Left ventricle myocardium inferior (tissue), 1 donor: ENCODE measurements around the gene DYSF. TPM values are rescaled to one million over a fixed set of nuclear protein-coding genes. Genes with fewer than 3 reads are reported as not detected.

Experiments
- DNase-seq: peaks from one replicate; pipeline ENCODE4 v3.0.0-alpha.2; 2020
- H3K27ac ChIP-seq: fragments of 200-600 bp; replicated peaks from 2 replicates; pipeline ENCODE4 v1.8.0; 2021
- H3K27me3 ChIP-seq: fragments of 200-600 bp; 2 replicates; pipeline ENCODE4 v1.8.0; 2021; ENCODE audit warnings: low read depth
- H3K36me3 ChIP-seq: fragments of 200-600 bp; 2 replicates; pipeline ENCODE4 v1.8.0; 2021
- H3K4me1 ChIP-seq: fragments of 200-600 bp; 2 replicates; pipeline ENCODE4 v1.8.0; 2021
- H3K4me3 ChIP-seq: fragments of 200-600 bp; 2 replicates; pipeline ENCODE4 v1.8.0; 2021; ENCODE audit warnings: mild to moderate bottlenecking, moderate library complexity
- H3K9me3 ChIP-seq: fragments of 200-600 bp; replicated peaks from 2 replicates; pipeline ENCODE4 v1.8.0; 2021
- intact Hi-C: fragments of 100-400 bp; cut with micrococcal nuclease; formaldehyde crosslinking; loops from one replicate; pipeline ENCODE4 v1.11.0; 2022
- total RNA-seq: library from RNA; stranded (reverse); fragmentation: NEBNext Ultra II Directional; extraction: Animal tissue kit (Norgen Biotek cat#: 25700); gene quantifications from one replicate; pipeline ENCODE4 v1.2.1, GENCODE V29; 2021
- TF ChIP-seq, protein P1 (sequence below): fragments of 200-600 bp; IDR thresholded peaks from 2 replicates; pipeline ENCODE4 v1.8.0; 2021; ENCODE audit warnings: antibody characterized with exemption, mild to moderate bottlenecking, borderline replicate concordance
- donor health status: DM: no; HTN: yes; CAD: no; lungs with severe emphysema.

DYSF gene
- total RNA-seq, 1 donor from 2014 or later = 48.2 TPM

DNA sequence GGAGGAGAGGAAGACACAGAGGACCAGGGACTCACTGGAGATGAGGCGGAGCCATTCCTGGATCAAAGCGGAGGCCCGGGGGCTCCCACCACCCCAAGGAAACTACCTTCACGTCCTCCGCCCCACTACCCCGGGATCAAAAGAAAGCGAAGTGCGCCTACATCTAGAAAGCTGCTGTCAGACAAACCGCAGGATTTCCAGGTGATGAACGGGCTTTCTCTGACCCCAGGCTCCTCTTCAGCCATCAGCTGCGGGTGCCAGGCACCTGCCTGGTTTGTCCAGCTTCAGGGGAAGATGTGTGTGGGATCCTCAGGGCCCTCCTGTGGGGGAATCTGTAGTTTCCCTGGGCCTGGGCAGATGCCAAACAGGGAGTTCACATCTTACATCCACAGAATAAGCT is 60.4 kb downstream of the DYSF start:
- TF ChIP-seq, protein P1, sequence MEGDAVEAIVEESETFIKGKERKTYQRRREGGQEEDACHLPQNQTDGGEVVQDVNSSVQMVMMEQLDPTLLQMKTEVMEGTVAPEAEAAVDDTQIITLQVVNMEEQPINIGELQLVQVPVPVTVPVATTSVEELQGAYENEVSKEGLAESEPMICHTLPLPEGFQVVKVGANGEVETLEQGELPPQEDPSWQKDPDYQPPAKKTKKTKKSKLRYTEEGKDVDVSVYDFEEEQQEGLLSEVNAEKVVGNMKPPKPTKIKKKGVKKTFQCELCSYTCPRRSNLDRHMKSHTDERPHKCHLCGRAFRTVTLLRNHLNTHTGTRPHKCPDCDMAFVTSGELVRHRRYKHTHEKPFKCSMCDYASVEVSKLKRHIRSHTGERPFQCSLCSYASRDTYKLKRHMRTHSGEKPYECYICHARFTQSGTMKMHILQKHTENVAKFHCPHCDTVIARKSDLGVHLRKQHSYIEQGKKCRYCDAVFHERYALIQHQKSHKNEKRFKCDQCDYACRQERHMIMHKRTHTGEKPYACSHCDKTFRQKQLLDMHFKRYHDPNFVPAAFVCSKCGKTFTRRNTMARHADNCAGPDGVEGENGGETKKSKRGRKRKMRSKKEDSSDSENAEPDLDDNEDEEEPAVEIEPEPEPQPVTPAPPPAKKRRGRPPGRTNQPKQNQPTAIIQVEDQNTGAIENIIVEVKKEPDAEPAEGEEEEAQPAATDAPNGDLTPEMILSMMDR = no peak
- Histone ChIP-seq H3K27ac (no peak overlapping the region), H3K9me3 (no peaks in the 10 kb centered on the region), H3K4me1 (peaks cover 10% of the 10 kb centered on the region), H3K36me3 (peaks cover 51% of the 10 kb centered on the region), H3K27me3 (no peaks in the 10 kb centered on the region), H3K4me3 (no peak overlapping the region)
- intact Hi-C loops = no loop called here
- DNase-seq = no peak

DNA sequence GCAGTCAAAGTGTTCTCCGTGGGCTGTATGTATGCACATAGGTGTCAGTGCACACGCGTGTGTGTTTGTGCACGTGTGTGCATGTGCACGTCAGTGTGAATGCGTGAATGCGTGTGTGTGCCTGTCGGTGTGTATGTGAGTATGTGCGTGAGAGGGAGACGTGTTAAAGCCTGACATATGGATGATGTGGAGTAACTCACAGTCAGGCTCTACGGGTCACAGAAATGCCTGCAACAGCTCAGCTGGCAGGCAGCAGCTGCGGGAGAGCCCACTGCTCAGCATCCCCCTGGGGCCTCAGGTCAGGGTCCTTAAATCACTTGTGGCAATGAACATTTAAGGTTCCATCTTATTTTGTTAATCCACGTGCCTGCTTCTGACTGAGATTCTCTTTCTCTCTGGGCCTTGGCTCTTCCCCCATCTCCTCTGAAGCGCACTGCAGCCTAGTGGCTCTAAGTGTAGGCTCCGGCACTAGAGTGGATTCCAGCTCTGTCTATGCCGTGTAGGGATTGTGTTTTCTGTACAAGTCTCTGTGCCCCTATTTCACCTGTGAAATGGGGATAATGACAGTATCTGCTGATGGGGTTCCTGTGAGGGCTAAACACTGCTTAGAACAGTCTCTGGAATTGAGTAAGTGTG is 63.0 kb downstream of the DYSF start:
- no peaks in the 10 kb centered on the region for H3K9me3 ChIP-seq
- intact Hi-C loops = no loop called here
- no peaks in the 10 kb centered on the region for H3K27me3 ChIP-seq
- TF ChIP-seq, protein P1 = no peak
- DNase-seq = no peak
- H3K4me1 ChIP-seq = no peaks in the 10 kb centered on the region
- H3K27ac ChIP-seq = no peak overlapping the region
- no peak overlapping the region for H3K4me3 ChIP-seq
- peaks cover 65% of the 10 kb centered on the region for H3K36me3 ChIP-seq

GRCh38 chr2:71517851-71518250 is 64.5 kb downstream of the DYSF start:
- intact Hi-C loops = no loop called here
- H3K27me3 ChIP-seq = no peaks in the 10 kb centered on the region
- no peaks in the 10 kb centered on the region for H3K9me3 ChIP-seq
- no peaks in the 10 kb centered on the region for H3K4me1 ChIP-seq
- TF ChIP-seq, protein P1 = no peak
- no peak for DNase-seq
- peaks cover 74% of the 10 kb centered on the region for H3K36me3 ChIP-seq
- H3K4me3 ChIP-seq = no peak overlapping the region
- H3K27ac ChIP-seq = no peak overlapping the region

DNA sequence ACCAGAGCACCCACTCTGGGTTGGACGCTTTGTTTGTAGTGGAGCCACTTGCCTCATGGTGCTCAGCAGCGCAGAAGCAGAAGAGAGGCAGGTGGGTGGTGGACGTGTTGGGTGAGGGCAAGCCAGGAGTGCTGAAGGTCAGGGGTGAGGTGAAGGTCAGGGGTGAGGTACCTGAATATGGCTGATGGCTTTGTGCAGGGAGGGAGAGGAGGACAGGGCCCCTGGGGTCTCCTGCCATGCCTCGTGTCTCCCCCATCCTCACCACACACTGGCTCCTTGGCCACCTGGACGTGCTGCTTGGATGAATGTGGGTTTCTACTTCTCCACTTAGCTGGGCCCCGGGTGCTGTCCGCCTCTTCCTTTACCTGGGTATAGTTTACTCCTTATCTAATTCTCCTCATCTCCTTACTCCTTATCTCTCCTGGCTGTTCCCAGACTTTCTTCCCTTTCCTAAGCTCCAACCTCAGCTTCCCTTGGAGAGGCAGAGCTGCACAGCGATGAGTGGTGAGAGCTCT is 68.1 kb downstream of the DYSF start:
- Histone ChIP-seq H3K9me3 (no peaks in the 10 kb centered on the region), H3K36me3 (peaks cover 61% of the 10 kb centered on the region), H3K4me3 (no peak overlapping the region), H3K27me3 (no peaks in the 10 kb centered on the region), H3K27ac (no peak overlapping the region), H3K4me1 (peaks cover 4% of the 10 kb centered on the region)
- TF ChIP-seq, protein P1 = no peak
- DNase-seq = no peak
- intact Hi-C loops = no loop called here

GRCh38 chr2:71524476-71524875 is 71.1 kb downstream of the DYSF start:
- intact Hi-C loops = no loop called here
- H3K36me3 ChIP-seq = peaks cover 67% of the 10 kb centered on the region

More at GRCh38 chr2:71524476-71524875, 71.1 kb downstream of the DYSF start:
- H3K9me3 ChIP-seq = no peaks in the 10 kb centered on the region
- no peak for DNase-seq
- H3K4me3 ChIP-seq = no peak overlapping the region
- TF ChIP-seq, protein P1 = no peak
- H3K27me3 ChIP-seq = no peaks in the 10 kb centered on the region
- H3K4me1 ChIP-seq = peaks cover 4% of the 10 kb centered on the region
- H3K27ac ChIP-seq = no peak overlapping the region
